HG02852 (cell line): Measurements from ENCODE around the gene CYP3A4.
"Not testable (repeated sequence)": the region's sequence is repeated elsewhere in the genome, so short reads cannot be mapped to it uniquely, and the experiment has no call there.

Experiments used
- ATAC-seq: cut with Tn5 transposase; IDR thresholded peaks from one replicate; pipeline ENCODE4 v1.9.1; 2021; ENCODE audit warnings: mild to moderate bottlenecking, moderate library complexity; ENCODE audit not compliant: unreplicated experiment

Gene CYP3A4

DNA sequence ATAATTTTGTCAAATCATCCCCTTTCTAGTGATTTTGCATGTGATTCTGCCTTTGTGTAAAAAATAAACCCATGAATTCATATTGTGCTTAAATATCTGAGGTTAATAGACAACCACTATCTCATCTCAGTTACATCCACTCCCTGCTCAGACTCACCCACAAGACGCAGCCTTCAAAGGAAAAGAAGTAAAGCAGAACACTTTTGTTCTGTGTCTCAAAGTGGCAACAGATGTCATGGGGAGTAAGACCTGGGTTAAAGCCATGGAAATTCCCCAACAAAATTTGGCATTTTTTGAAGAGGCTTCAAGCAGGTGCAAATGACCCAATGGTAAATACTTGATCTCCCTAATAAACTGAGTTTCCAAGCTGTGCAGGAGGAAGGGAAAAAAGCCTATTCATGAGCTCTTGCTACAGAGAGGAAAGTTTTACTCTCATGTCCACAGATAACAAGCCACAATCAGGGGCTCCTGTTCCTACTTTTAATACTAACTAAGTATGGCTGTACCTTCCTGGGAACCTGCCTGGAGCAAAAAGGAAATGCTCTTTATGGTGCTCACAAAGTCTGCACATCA is 53.7 kb downstream of the CYP3A4 start:
- ATAC-seq: no peak

DNA sequence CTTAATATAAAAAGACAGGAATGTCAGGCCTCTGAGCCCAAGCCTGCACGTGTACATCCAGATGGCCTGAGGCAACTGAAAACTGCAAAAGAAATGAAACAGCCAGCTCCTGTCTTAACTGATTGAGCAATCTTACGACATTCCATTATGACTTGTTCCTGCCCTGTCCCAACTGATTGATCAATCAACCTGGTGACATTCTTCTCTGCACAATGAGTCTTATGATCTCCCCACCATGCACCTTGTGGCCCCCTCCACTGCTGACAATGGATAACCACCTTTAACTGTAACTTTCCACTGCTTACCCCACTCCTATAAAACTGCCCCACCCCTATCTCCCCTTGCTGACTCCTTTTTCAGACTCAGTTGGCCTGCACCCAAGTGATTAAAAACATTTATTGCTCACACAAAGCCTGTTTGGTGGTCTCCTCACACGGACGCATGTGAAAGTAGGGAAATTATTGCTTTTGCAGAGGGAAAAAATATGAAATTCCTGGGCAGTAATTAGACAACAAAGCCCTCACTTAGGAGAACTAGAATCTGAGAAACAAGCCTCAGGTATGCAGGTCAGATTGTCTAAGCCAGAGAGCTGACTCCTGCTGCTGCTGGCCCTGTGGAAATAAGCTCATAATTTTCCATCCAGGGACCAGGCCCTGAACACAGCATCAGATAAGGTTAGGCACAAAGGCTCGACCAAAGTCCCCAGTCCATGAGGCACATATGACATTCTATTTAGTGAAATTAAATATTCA is 54.3 kb downstream of the CYP3A4 start:
- ATAC-seq: no peak

DNA sequence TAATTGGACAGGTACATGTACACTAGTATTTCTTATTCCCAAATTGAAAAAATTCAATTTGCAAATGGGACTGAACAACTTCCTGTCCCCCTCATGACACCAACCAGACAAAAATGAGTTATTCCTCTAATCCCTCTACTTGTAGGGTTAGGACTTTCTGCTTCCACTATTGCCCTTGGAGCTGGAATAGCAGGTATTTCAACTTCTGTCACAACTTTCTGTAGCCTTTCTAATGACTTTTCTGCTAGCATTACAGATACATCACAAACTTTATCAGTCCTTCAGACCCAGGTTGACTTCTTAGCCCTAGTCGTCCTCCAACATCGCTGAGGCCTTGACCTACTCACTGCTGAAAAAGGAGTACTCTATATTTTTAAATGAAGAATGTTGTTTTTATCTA is 55.4 kb downstream of the CYP3A4 start:
- ATAC-seq: no peak

DNA sequence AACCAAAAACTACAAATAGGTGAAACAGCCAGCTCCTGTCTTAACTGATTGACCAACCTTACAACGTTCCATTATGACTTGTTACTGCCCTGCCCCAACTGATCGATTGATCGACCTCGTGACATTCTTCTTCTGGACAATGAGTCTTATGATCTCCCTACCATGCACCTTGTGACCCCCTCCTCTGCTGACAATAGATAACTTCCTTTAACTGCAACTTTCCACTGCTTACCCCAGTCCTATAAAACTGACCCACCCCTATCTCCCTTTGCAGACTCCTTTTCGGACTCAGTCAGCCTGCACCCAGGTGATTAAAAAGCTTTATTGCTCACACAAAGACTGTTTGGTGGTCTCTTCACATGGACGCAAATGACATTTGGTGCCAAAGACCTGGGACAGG is 60.8 kb downstream of the CYP3A4 start:
- not testable (repeated sequence) for ATAC-seq

DNA sequence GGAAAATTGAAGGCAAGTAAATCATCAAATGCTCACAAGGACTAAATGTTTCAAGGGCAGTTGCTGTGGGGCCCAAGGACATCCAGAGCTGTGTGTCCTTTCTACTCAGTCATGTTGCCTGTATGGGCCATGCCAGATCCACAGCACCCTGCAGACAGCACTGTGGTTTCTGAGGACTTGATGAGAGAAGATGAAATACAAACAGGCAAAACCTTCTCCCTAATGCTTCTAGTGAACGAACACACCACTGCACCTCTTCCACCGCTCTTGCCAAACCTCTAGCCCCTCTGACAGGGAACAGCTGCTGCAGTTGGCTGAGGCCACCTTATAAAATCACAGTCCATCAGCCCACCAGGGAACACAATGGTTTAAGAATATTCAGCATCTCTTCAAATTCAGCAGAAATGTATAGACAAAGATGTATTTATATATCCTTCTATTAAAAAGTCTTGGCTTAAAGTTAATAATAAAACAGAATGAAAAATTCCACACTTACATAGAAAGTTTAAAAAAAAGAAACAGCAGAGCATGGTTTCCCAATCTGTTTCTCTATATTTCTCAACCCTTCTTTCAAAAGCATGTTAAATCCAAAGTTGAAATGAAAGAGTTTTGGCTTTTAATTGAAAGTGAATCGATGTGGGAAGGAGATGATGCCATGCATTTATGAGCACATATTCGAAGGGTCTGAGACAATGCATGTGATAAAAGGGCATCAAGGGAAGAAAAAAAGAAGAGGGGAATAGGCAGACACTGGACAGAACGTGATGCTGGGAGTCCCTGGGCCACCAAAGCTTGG is 63.0 kb downstream of the CYP3A4 start:
- ATAC-seq: no peak

DNA sequence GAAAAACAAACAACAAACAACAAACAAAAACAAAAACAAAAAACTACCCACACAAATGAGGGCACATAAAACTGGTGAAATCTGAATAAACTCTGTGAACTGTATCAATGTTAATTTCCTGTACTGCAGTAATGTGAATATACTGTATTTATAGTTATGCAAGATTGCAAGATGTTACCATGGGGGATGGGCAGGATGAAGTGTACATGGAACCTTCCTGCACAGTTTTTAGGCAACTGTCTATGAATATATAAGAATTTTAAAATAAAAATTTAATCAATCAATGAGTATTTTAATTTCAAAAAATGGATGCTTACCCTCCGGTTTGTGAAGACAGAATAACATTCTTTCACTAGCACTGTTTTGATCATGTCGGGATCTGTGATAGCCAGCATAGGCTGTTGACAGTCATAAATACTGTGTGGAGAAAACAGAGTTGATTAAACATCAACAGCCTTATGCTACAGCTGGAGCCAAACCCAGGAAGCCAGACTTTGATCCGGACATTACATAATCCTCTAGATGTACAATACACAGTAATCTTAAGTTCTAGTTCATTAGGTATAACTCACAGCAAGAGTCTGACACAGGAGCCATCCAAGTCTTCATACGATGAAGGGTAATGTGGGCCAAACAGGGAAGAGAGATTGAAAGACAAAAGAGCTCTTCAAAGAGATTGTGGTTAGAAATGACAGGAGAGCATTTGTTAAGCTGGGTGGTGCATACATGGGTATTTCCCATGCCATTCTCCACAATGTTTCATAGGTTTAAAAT is 63.8 kb downstream of the CYP3A4 start:
- no peak for ATAC-seq

DNA sequence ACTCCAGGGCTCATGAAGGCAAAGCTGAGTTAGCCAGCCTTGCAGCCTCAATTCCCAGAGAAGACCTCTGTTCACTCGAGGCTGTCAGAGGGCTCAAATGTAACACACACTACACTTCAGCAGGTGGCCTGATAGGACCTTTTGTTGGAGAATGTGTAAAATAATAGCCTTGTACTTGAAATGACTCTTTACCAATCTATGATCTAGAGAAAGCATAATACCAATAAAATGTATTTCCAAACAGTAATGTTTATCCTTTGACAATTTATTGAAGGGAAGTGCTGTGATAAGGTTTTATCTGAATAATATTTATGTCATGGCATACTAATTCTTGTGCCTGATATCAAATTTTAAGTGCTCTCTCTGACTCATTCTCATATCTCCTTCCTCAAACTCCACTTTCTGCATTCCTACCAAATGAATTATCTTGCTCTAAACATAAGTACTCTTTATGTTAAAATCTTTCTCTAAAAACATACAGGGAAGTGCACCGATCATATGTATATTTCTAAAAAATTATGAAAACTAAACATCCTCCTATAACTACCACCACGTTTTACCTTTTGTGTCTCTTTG is 69.9 kb downstream of the CYP3A4 start:
- ATAC-seq: no peak

DNA sequence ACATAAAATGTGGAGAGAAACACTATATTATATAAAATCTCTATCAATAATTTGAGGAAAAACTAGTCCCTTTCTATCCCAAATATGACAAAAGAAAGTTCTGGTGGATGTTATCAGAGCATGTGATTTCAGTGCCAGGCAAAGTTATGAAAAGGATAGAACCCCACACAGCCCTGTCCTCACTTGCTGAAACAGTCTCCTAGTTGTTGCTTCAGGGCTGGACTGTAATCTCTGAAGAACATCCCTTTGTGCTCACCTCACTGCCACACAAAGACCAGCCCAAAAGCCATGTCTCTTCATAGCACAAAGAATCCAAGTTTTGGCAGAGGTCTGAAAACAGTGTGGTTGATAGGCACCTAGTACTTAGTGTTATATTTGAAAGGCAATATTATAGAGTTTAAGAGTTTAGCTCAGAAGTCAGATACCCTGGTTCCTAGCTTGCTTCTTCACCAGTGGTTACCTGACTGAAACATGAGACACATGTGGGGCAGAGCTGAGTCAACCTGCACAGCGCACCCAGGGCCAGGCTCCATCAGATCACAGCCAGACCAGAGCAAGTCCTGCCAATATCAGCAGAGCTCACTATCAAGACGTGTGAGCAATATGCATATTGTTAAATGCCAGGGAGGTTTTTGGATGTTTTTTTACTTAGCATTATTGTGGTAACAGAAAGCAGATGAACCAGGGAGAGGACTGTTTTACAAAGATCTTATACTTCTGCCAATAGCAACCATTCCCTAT is 74.0 kb downstream of the CYP3A4 start:
- ATAC-seq: no peak

DNA sequence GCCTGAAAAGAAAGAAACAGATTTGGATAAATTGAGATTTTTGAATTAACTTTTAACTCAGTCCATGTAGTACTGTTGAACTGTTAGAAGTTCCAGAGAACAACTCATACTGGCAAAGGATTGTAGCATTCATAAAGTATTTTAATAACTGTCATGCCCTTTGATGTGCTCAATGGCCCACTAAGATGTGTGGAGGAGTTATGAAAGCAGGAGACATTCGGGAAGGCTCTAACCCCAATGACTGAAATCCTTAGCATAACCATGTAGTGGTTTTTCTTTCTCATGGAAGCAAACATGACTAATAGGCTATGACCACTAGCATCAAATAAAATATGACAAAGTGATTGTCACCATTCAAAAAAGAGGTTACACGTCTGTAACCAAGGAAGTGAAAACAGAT is 74.7 kb downstream of the CYP3A4 start:
- no peak for ATAC-seq

DNA sequence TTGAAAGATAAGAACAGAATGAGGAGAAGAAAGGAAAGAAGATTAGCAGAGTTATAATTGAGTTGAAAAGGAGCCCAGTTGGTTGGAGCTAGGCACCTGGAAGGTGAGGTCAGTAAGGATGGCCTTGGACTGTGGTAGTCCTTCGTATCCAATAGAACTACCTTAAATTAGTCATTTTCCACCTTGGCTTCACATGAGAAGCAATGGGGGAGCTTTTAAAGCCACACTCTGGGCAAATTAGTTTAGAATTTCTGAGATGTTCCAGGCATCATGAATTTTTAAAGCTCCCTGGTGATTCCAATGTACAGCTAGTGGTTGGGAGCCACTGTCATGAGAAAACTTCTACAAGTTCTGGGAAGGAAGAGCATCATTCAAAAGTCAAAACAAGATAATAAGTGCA is 76.9 kb downstream of the CYP3A4 start:
- no peak for ATAC-seq
